BLaER1 (cell line): ENCODE measurements around the gene GABBR2.
"Not testable (repeated sequence)": the region's sequence is repeated elsewhere in the genome, so short reads cannot be mapped to it uniquely, and the experiment has no call there.

ENCODE experiments used
- H3K27ac ChIP-seq: shearing (Covaris generic); formaldehyde crosslinking; 2 replicates; pipeline ENCODE4 v1.8.1; 2022
- H3K27me3 ChIP-seq: shearing (Covaris generic); formaldehyde crosslinking; 2 replicates; pipeline ENCODE4 v1.8.1; 2022
- H3K36me3 ChIP-seq: shearing (Covaris generic); formaldehyde crosslinking; 2 replicates; pipeline ENCODE4 v1.8.1; 2022
- H3K4me1 ChIP-seq: shearing (Covaris generic); formaldehyde crosslinking; 2 replicates; pipeline ENCODE4 v1.8.1; 2022
- H3K4me2 ChIP-seq: shearing (Covaris generic); formaldehyde crosslinking; 2 replicates; pipeline ENCODE4 v1.8.1; 2022
- H3K4me3 ChIP-seq: shearing (Covaris generic); formaldehyde crosslinking; 2 replicates; pipeline ENCODE4 v1.8.1; 2022
- H3K9ac ChIP-seq: shearing (Covaris generic); formaldehyde crosslinking; 2 replicates; pipeline ENCODE4 v1.8.1; 2022
- H3K9me3 ChIP-seq: shearing (Covaris generic); formaldehyde crosslinking; 2 replicates; pipeline ENCODE4 v1.8.1; 2022
- H4K20me1 ChIP-seq: shearing (Covaris generic); formaldehyde crosslinking; 2 replicates; pipeline ENCODE4 v1.8.1; 2022
- Cebpa-rat ChIP-seq: shearing (Covaris generic); IDR thresholded peaks from 2 replicates; pipeline ENCODE4 v1.8.1; 2022

The GABBR2 gene

GRCh38 chr9:98285446-98285845, 423.3 kb downstream of the GABBR2 start:
- H3K4me3 ChIP-seq: no peak overlapping the region
- no peak overlapping the region for H3K4me2 ChIP-seq
- TF ChIP-seq Cebpa-rat: no peak
- no peak overlapping the region for H3K27ac ChIP-seq
- no peaks in the 10 kb centered on the region for H3K36me3 ChIP-seq
- H4K20me1 ChIP-seq: no peaks in the 10 kb centered on the region
- H3K27me3 ChIP-seq: no peaks in the 10 kb centered on the region
- no peaks in the 10 kb centered on the region for H3K4me1 ChIP-seq
- H3K9ac ChIP-seq: no peak overlapping the region
- H3K9me3 ChIP-seq: no peaks in the 10 kb centered on the region

- Histone ChIP-seq H3K36me3 (no peaks in the 10 kb centered on the region), H3K4me2 (no peak overlapping the region), H3K9ac (no peak overlapping the region), H3K4me1 (no peaks in the 10 kb centered on the region), H3K27ac (no peak overlapping the region), H4K20me1 (no peaks in the 10 kb centered on the region), H3K27me3 (no peaks in the 10 kb centered on the region), H3K4me3 (no peak overlapping the region), H3K9me3 (no peaks in the 10 kb centered on the region)
- TF ChIP-seq Cebpa-rat: no peak
These were observed 424.0 kb downstream of the GABBR2 start for GRCh38 chr9:98284754-98285153.

GRCh38 chr9:98283143-98283542, 425.6 kb downstream of the GABBR2 start:
- H3K9me3 ChIP-seq, H3K27ac ChIP-seq, H4K20me1 ChIP-seq, H3K4me2 ChIP-seq, H3K4me1 ChIP-seq, H3K36me3 ChIP-seq, H3K4me3 ChIP-seq, H3K9ac ChIP-seq, H3K27me3 ChIP-seq: not testable (repeated sequence)

GRCh38 chr9:98281281-98281680, 427.5 kb downstream of the GABBR2 start:
- Histone ChIP-seq H3K4me1 (no peaks in the 10 kb centered on the region), H4K20me1 (no peaks in the 10 kb centered on the region), H3K27me3 (no peaks in the 10 kb centered on the region), H3K9me3 (no peaks in the 10 kb centered on the region), H3K4me2 (no peak overlapping the region), H3K36me3 (no peaks in the 10 kb centered on the region), H3K4me3 (no peak overlapping the region), H3K27ac (no peak overlapping the region), H3K9ac (no peak overlapping the region)
- TF ChIP-seq Cebpa-rat: no peak

GRCh38 chr9:98280574-98280973, 428.2 kb downstream of the GABBR2 start:
- no peaks in the 10 kb centered on the region for H3K4me1 ChIP-seq
- H3K27ac ChIP-seq: no peak overlapping the region
- no peak for TF ChIP-seq Cebpa-rat
- no peaks in the 10 kb centered on the region for H4K20me1 ChIP-seq
- H3K4me3 ChIP-seq: no peak overlapping the region
- H3K27me3 ChIP-seq: no peaks in the 10 kb centered on the region
- no peak overlapping the region for H3K9ac ChIP-seq
- no peaks in the 10 kb centered on the region for H3K9me3 ChIP-seq
- H3K4me2 ChIP-seq: no peak overlapping the region
- no peaks in the 10 kb centered on the region for H3K36me3 ChIP-seq

GRCh38 chr9:98280162-98280561, 428.6 kb downstream of the GABBR2 start:
- H3K9ac ChIP-seq: no peak overlapping the region
- no peaks in the 10 kb centered on the region for H3K9me3 ChIP-seq
- H3K4me3 ChIP-seq: no peak overlapping the region
- no peak overlapping the region for H3K27ac ChIP-seq
- TF ChIP-seq Cebpa-rat: no peak
- H4K20me1 ChIP-seq: no peaks in the 10 kb centered on the region
- H3K36me3 ChIP-seq: no peaks in the 10 kb centered on the region
- no peaks in the 10 kb centered on the region for H3K27me3 ChIP-seq
- no peaks in the 10 kb centered on the region for H3K4me1 ChIP-seq
- no peak overlapping the region for H3K4me2 ChIP-seq

GRCh38 chr9:98276907-98277469, 431.7 kb downstream of the GABBR2 start:
- Histone ChIP-seq H4K20me1 (no peaks in the 10 kb centered on the region), H3K4me3 (no peak overlapping the region), H3K4me2 (no peak overlapping the region), H3K36me3 (no peaks in the 10 kb centered on the region), H3K27ac (no peak overlapping the region), H3K9me3 (no peaks in the 10 kb centered on the region), H3K4me1 (no peaks in the 10 kb centered on the region), H3K27me3 (no peaks in the 10 kb centered on the region), H3K9ac (no peak overlapping the region)
- no peak for TF ChIP-seq Cebpa-rat

- Histone ChIP-seq H3K9me3 (no peaks in the 10 kb centered on the region), H3K4me3 (no peak overlapping the region), H3K27ac (no peak overlapping the region), H3K36me3 (no peaks in the 10 kb centered on the region), H3K9ac (no peak overlapping the region), H3K27me3 (0 out of 2 replicates have a peak, but pooled peaks cover 4% of the 10 kb centered on the region), H4K20me1 (no peaks in the 10 kb centered on the region), H3K4me2 (no peak overlapping the region), H3K4me1 (no peaks in the 10 kb centered on the region; the same call in 1 of the 2 replicates)
- TF ChIP-seq Cebpa-rat: no peak
These were observed 433.6 kb downstream of the GABBR2 start for GRCh38 chr9:98275159-98275558.

- no peak overlapping the region for H3K9ac ChIP-seq
- H3K4me1 ChIP-seq: no peaks in the 10 kb centered on the region; the same call in 1 of the 2 replicates
- no peak for TF ChIP-seq Cebpa-rat
- 0 out of 2 replicates have a peak, but pooled peaks cover 4% of the 10 kb centered on the region for H3K27me3 ChIP-seq
- H3K36me3 ChIP-seq: no peaks in the 10 kb centered on the region
- H3K4me2 ChIP-seq: no peak overlapping the region
- H3K4me3 ChIP-seq: no peak overlapping the region
- no peaks in the 10 kb centered on the region for H4K20me1 ChIP-seq
- no peak overlapping the region for H3K27ac ChIP-seq
- no peaks in the 10 kb centered on the region for H3K9me3 ChIP-seq
These were observed 436.7 kb downstream of the GABBR2 start for GRCh38 chr9:98272083-98272482.

- no peak for TF ChIP-seq Cebpa-rat
- Histone ChIP-seq H3K9me3 (no peaks in the 10 kb centered on the region), H3K4me1 (no peaks in the 10 kb centered on the region; the same call in 1 of the 2 replicates), H3K4me3 (no peak overlapping the region), H4K20me1 (no peaks in the 10 kb centered on the region), H3K27me3 (0 out of 2 replicates have a peak, but pooled peaks cover 4% of the 10 kb centered on the region), H3K36me3 (no peaks in the 10 kb centered on the region), H3K9ac (no peak overlapping the region), H3K27ac (no peak overlapping the region), H3K4me2 (no peak overlapping the region)
These were observed 437.3 kb downstream of the GABBR2 start for GRCh38 chr9:98271479-98271878.

- not testable (repeated sequence) for H3K9me3 ChIP-seq, H3K36me3 ChIP-seq, H3K4me3 ChIP-seq, H4K20me1 ChIP-seq, H3K27me3 ChIP-seq, H3K4me1 ChIP-seq, H3K9ac ChIP-seq, H3K27ac ChIP-seq
- H3K4me2 ChIP-seq: peak overlapping the region; percentile 22; the same call in 1 of the 2 replicates
These were observed 438.5 kb downstream of the GABBR2 start for GRCh38 chr9:98270284-98270683.

GRCh38 chr9:98269652-98270051, 439.1 kb downstream of the GABBR2 start:
- H3K27ac ChIP-seq, H3K4me2 ChIP-seq, H3K27me3 ChIP-seq, H3K36me3 ChIP-seq, H3K9ac ChIP-seq, H3K9me3 ChIP-seq, H4K20me1 ChIP-seq, H3K4me3 ChIP-seq, H3K4me1 ChIP-seq: not testable (repeated sequence)

GRCh38 chr9:98267556-98267955, 441.2 kb downstream of the GABBR2 start:
- H3K4me3 ChIP-seq, H3K36me3 ChIP-seq, H3K4me1 ChIP-seq, H3K27me3 ChIP-seq, H3K9me3 ChIP-seq, H3K9ac ChIP-seq, H4K20me1 ChIP-seq, H3K4me2 ChIP-seq, H3K27ac ChIP-seq: not testable (repeated sequence)
